Measurements from ENCODE around the gene C6orf47.

DNA sequence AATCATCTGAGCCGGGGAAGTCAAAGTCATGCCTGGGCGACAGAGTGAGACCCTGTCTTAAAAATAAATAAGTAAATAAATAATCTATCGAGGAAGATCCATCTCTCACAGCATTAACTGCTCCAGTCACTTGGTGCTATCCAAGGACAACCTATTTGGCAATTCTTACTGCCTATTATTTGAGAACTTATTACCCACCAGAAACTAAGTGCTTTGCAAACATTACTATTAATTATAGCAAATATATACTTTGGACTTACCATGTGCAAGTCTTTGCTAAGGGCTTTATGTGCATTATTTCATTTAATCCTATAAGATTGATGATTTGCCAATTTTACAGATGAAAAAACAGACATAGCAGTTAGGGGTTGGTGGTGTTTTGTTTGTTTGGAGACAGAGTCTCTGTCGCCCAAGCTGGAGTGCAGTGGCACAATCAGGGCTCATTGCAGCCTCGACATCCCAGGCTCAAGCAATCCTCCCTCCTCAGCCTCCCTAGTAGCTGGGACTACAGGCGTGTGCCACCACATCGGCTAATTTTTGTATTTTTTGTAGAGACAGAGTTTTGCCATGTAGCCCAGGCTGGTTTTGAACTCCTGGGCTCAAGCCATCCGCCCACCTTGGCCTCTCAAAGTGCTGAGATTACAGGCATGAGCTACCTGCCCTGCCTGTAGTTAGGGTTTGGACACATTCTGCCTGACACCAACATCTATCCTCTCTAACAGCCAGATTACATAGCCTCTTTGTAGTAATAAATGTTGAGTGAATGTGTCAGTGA, 5.8 kb downstream of the C6orf47 start:
- TF ChIP-seq TAF1 (IDR thresholded peaks at IDR 0.05; ENCODE audit: low read depth, low read length), result no peak
- TF ChIP-seq POLR2A (IDR thresholded peaks at IDR 0.05; ENCODE audit: low read depth, low read length), result no peak
- no peak for TF ChIP-seq SPI1 (IDR thresholded peaks at IDR 0.05; ENCODE audit: low read depth, low read length)
- TF ChIP-seq POLR2AphosphoS5 (IDR thresholded peaks at IDR 0.05; ENCODE audit: low read depth, low read length), result no peak
